Activated CD8-positive, alpha-beta T cell treated with anti-CD3 and anti-CD28 coated beads for 36 hours (primary cell): ENCODE data around the gene TSPAN12. TPM values are rescaled to one million over a fixed set of nuclear protein-coding genes. Genes with fewer than 3 reads are reported as not detected.

Experiments
- ATAC-seq: fragments of 200-7000 bp; cut with Tn5 transposase; one replicate; pipeline ENCODE4 v1.10.0; 2021; ENCODE audit warnings: mild to moderate bottlenecking, moderate library complexity
- CTCF ChIA-PET: fragments of 350-600 bp; sonication (Branson Sonifier 250); formaldehyde crosslinking; loops from one replicate; lab custom pipeline; 2021; ENCODE audit warnings: antibody characterized with exemption; lab: Charles Lee
- POLR2A ChIA-PET: fragments of 350-600 bp; sonication (Branson Sonifier 250); formaldehyde crosslinking; loops from one replicate; lab custom pipeline; 2021; ENCODE audit warnings: antibody characterized with exemption; lab: Charles Lee
- DNase-seq: peaks from one replicate; pipeline ENCODE4 v3.0.0-alpha.2; 2020
- H3K27ac Mint-ChIP-seq: one replicate; pipeline ENCODE4 v1.8.0; 2021; ENCODE audit warnings: mild to moderate bottlenecking, mixed read lengths
- H3K27me3 Mint-ChIP-seq: one replicate; pipeline ENCODE4 v1.8.0; 2021; ENCODE audit warnings: mixed read lengths
- H3K36me3 Mint-ChIP-seq: one replicate; pipeline ENCODE4 v1.8.0; 2021; ENCODE audit warnings: low read depth, mixed read lengths
- H3K4me1 Mint-ChIP-seq: one replicate; pipeline ENCODE4 v1.8.0; 2021; ENCODE audit warnings: low read depth, mixed read lengths
- H3K4me3 Mint-ChIP-seq: one replicate; pipeline ENCODE4 v1.8.0; 2021; ENCODE audit warnings: mild to moderate bottlenecking, moderate library complexity, mixed read lengths
- H3K9me3 Mint-ChIP-seq: one replicate; pipeline ENCODE4 v1.8.0; 2021; ENCODE audit warnings: mixed read lengths
- CTCF ChIP-seq: fragments of 200-600 bp; IDR thresholded peaks from one replicate; pipeline ENCODE4 v1.8.0; 2022; ENCODE audit warnings: antibody characterized with exemption, mild to moderate bottlenecking
- intact Hi-C: fragments of 100-400 bp; cut with micrococcal nuclease; formaldehyde crosslinking; loops from one replicate; pipeline ENCODE4 v1.10.0; 2022
- total RNA-seq, 2 experiments: library from RNA; stranded (reverse); gene quantifications; one replicate each; pipeline ENCODE4 v1.2.3, GENCODE V29; 2021

TSPAN12 gene
- total RNA-seq, 2 experiments from 2014 or later, result not detected

- DNase-seq (no peak), ATAC-seq (no peak)
- H3K27me3 Mint-ChIP-seq, result peaks cover 37% of the 10 kb centered on the region
- intact Hi-C loops, result no loop called here
- H3K4me3 Mint-ChIP-seq, result no peak overlapping the region
- CTCF ChIA-PET, result interaction anchor here (1.0 kb wide), 1 partner anchor 215 kb away, joined by 3 read pairs; no protein-coding TSS in a partner anchor
- no peaks in the 10 kb centered on the region for H3K9me3 Mint-ChIP-seq
- POLR2A ChIA-PET, result no interaction called here
- no peak overlapping the region for H3K27ac Mint-ChIP-seq
- no peaks in the 10 kb centered on the region for H3K4me1 Mint-ChIP-seq
- no peak for TF ChIP-seq CTCF
- no peaks in the 10 kb centered on the region for H3K36me3 Mint-ChIP-seq
Measured at GRCh38 chr7:120867932-120868331, 10.0 kb upstream of the TSPAN12 start.

DNA sequence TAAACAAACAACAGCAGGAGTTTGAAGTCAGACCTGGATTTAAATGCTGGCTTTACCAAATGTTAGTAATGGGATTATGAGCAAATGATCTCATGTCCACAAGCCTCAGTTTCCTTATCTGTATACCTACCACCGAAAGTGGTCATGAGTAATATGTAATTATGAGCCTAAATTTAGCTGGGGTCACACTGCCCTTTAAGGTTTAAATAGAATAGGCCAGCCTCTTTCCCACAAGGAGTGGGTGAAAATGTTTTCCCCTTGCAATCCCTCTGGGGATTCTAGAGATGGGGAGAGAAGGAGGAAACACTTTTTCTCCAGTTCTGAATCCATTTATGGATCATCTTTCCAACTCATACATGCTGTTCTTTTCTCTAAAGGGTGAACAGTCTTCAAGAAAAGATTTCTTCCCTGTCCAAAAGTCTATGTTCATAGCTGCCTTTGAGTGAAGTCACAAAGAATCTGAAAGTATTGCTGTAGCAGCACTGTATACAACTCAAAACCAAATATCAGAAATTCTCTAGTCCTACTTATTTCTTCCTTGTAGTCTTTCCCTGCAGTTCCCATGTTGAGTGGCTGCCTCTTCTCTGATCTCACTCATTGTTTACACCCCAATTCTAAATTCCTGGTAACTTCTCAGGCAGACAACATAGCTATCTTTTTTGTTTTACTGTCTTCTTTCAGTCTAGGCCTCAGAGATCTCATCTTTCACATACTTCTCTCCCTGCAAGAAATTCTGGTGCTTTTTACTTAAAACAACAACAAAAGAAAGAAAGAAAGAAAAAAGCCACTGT is 7.4 kb upstream of the TSPAN12 start:
- POLR2A ChIA-PET, result no interaction called here

GRCh38 chr7:120864141-120864900 is 6.4 kb upstream of the TSPAN12 start:
- DNase-seq, result no peak
- intact Hi-C loops, result no loop called here
- no peaks in the 10 kb centered on the region for H3K9me3 Mint-ChIP-seq
- ATAC-seq, result no peak
- H3K27me3 Mint-ChIP-seq, result peaks cover 43% of the 10 kb centered on the region
- no peaks in the 10 kb centered on the region for H3K4me1 Mint-ChIP-seq
- no peaks in the 10 kb centered on the region for H3K36me3 Mint-ChIP-seq
- TF ChIP-seq CTCF, result no peak
- no peak overlapping the region for H3K4me3 Mint-ChIP-seq
- POLR2A ChIA-PET, result no interaction called here
- H3K27ac Mint-ChIP-seq, result no peak overlapping the region
- CTCF ChIA-PET, result no interaction called here

More for the DNA sequence above, 7.4 kb upstream of the TSPAN12 start:
- intact Hi-C loops, result no loop called here
- TF ChIP-seq CTCF, result no peak
- Mint-ChIP-seq H3K9me3 (no peaks in the 10 kb centered on the region), H3K27ac (no peak overlapping the region), H3K36me3 (no peaks in the 10 kb centered on the region), H3K4me3 (no peak overlapping the region), H3K4me1 (no peaks in the 10 kb centered on the region), H3K27me3 (peaks cover 37% of the 10 kb centered on the region)
- CTCF ChIA-PET, result interaction anchor here (1.2 kb wide), 1 partner anchor 59 kb away, joined by 4 read pairs; no protein-coding TSS in a partner anchor
- no peak for DNase-seq
- ATAC-seq, result no peak

DNA sequence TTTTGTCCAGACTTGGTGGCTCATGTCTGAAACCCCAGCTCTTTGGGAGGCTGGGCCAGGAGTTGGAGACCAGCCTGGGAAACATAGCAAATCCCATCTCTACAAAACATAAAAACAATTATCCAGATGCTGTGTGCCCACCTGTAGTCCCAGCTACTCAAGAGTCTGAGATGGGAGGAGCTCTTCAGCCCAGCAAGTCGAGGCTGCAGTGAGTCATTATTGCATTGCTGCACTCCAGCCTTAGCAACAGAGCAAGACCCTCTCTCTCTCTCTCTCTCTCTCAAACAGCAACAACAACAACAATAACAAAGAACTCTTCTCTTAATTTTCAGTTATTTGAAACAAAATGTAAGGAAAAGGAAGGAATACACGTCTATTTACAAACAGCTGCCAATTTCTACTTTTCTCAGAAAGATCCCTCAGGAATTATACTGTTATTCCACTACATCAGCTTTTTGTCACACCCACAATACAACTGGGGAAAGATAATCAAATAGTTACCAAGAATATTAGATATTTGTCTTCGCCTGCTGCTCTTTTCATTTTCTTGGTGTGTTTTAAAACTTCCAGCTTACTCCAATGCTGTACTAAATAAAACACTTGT is 5.1 kb upstream of the TSPAN12 start:
- Mint-ChIP-seq H3K4me3 (no peak overlapping the region), H3K4me1 (no peaks in the 10 kb centered on the region), H3K36me3 (no peaks in the 10 kb centered on the region), H3K27ac (no peak overlapping the region), H3K27me3 (peaks cover 53% of the 10 kb centered on the region), H3K9me3 (no peaks in the 10 kb centered on the region)
- ATAC-seq (no peak), DNase-seq (no peak)
- ChIA-PET POLR2A (no interaction called here), CTCF (no interaction called here)
- intact Hi-C loops, result no loop called here
- TF ChIP-seq CTCF, result no peak
